ENCODE data around the gene PSME3.

The PSME3 gene, protein sequence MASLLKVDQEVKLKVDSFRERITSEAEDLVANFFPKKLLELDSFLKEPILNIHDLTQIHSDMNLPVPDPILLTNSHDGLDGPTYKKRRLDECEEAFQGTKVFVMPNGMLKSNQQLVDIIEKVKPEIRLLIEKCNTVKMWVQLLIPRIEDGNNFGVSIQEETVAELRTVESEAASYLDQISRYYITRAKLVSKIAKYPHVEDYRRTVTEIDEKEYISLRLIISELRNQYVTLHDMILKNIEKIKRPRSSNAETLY

DNA sequence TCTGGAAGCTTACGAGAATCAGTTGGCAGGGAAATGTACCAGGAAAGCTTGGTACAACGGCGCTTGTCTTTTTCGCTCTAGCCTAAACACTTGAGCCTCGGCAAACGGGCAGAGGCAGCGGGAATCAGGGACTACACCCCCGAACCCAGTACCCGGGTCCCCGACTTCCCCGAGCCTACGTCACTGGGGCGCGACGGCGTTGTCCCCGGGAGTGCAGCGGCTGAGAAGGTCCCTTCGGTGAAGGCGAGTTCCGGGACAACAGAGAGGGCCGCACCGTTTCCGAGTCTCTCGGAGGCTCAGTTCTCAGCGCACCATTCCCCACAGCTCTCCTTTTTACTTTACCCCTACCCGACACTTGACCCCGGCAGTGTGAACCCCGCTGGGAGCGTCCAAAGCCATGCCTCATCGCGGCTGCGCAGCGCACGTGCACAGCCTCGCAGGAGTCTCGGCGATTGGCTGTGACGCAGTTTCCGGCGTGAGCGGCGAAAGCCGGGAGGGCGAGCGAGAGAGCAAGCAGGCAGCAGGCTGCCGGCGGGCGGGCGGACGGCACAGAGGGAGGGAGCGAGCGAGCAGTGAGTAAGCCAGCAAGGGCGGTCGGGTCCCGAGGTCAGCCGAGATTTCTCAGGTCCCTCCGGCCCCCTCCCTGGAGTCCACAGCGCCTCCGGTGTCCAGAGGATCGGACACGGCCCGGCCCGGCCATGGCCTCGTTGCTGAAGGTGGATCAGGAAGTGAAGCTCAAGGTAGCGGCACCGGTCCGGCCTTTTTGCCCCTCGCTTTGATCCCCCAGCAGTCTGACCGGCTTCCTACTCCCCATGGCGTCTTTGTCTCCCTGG is at the start of gene PSME3:
PSME3 (plus strand) TSS at position 464 of the 833 bp plus-strand sequence; CDS start at position 699, 235 bp downstream.
- FAIRE-seq = peak; percentile 34

DNA sequence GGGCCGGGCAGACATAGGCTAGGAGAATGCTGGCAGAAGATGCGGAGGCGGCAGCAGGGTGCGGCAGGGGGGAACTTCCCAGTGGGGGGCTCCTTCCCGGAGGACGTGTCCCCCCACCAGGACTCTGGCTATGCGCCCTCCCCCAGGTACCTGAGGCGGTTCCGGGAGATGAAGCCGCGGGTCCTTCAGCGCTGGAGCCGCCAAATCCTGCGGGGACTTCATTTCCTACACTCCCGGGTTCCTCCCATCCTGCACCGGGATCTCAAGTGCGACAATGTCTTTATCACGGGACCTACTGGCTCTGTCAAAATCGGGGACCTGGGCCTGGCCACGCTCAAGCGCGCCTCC is 49.4 kb upstream of the PSME3 start:
- FAIRE-seq = no peak

DNA sequence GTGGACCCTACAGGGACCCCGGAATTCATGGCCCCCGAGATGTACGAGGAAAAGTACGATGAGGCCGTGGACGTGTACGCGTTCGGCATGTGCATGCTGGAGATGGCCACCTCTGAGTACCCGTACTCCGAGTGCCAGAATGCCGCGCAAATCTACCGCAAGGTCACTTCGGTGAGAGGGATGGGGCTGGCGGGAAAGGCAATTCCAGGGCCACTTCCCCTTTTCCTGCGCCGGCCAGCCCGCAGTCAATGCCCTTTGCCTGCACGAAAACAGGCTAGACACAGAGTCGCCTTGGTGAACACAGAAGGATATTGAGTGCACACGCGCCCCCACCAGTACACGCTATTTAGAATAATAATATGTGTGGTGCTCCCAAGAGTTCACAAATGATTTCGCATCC is 48.8 kb upstream of the PSME3 start:
- no peak for FAIRE-seq

DNA sequence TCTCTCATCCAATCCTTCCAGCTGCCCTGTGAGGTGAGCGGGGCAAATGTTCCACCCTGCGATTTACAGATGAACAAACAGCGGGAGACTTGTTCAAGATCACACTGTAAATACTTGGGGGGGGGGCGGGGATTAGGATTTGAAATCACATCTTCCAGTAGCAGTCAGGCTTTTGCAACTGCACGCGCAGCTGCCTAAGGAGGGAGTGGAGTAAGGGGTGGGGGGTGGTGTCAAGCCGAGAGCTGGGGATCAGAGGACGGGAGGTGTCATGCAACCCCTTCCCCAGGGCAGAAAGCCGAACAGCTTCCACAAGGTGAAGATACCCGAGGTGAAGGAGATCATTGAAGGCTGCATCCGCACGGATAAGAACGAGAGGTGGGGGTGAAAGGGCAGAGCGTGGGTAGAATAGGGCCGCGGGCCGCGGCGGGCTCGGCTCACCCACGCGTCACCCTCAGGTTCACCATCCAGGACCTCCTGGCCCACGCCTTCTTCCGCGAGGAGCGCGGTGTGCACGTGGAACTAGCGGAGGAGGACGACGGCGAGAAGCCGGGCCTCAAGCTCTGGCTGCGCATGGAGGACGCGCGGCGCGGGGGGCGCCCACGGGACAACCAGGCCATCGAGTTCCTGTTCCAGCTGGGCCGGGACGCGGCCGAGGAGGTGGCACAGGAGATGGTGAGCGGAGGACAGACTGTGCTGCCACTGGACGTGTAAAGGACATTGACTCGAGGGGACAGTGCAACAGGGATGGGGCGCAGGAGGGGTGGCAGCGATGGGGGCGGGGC is 48.2 kb upstream of the PSME3 start:
- FAIRE-seq = no peak

DNA sequence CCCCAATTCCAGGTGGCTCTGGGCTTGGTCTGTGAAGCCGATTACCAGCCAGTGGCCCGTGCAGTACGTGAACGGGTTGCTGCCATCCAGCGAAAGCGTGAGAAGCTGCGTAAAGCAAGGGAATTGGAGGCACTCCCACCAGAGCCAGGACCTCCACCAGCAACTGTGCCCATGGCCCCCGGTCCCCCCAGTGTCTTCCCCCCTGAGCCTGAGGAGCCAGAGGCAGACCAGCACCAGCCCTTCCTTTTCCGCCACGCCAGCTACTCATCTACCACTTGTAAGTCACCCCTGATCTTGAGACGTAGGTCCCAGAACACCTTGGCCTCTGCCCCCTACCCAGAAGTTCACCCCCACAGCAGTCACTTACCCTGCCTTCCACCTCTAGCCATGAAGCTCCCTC is 45.9 kb upstream of the PSME3 start:
- no peak for FAIRE-seq

DNA sequence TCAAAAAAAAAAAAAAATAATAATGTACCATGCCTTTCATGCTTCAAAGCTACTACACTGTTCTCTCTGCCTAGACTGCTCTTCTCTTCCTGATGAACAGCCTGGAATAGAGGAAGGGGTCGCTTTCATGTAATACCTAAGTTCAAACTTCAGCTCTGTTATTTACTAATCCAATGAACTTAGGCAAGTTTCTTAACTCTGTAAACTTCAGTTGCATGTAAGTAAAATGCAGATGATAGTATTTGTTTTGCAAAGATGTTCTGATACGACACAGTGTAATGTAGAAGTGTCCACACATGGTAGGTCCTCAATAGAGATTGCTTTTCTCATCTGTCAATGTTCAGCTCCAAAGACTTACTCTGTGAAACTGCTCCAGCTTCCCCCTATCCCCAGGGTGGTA is 41.2 kb upstream of the PSME3 start:
- FAIRE-seq = no peak

DNA sequence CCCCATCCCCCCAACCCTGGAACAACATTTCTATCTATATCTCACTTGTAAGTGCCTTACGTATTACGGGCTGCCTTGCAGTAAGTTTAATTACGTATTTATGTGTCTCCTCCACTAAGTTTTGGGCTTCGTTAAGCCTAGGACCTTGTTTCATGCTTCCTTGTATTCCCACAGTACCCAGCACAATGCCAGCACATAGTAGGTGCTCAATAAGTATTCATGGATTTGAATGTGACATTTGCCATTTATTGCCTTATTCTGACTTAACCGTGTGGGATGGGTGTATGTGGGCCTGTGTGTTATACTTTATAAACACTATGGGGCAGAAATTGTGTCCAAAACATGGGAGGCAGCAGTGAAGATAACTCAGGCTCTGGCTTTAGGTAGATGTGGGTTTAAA is 40.7 kb upstream of the PSME3 start:
- no peak for FAIRE-seq

DNA sequence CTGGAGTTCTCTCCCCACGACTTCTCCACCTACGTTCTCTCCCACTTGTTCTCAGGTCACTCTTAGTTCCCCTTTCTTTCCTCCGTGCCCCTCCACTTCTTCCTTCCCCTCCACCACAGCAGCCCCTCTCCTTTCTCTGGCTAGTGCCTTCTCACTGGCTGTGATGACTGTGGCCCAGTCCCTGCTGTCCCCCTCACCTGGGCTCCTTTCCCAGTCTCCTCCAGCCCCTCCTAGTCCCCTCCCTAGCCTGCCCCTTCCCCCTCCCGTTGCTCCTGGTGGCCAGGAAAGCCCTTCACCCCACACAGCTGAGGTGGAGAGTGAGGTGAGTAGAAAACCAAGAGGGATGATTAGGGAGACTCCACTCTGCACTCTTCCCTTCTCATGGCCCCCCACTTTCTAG is 38.1 kb upstream of the PSME3 start:
- FAIRE-seq = no peak

DNA sequence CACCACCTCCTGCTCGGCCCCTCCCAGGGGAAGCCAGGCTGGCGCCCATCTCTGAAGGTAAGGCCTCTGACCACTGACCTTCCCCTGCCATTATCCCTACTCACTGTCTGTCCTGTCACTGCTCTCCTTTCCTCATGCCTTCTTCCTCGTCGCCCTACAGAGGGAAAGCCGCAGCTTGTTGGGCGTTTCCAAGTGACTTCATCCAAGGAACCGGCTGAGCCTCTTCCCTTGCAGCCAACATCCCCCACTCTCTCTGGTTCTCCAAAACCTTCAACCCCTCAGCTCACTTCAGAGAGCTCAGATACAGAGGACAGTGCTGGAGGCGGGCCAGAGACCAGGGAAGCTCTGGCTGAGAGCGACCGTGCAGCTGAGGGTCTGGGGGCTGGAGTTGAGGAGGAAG is 37.7 kb upstream of the PSME3 start:
- FAIRE-seq = no peak

DNA sequence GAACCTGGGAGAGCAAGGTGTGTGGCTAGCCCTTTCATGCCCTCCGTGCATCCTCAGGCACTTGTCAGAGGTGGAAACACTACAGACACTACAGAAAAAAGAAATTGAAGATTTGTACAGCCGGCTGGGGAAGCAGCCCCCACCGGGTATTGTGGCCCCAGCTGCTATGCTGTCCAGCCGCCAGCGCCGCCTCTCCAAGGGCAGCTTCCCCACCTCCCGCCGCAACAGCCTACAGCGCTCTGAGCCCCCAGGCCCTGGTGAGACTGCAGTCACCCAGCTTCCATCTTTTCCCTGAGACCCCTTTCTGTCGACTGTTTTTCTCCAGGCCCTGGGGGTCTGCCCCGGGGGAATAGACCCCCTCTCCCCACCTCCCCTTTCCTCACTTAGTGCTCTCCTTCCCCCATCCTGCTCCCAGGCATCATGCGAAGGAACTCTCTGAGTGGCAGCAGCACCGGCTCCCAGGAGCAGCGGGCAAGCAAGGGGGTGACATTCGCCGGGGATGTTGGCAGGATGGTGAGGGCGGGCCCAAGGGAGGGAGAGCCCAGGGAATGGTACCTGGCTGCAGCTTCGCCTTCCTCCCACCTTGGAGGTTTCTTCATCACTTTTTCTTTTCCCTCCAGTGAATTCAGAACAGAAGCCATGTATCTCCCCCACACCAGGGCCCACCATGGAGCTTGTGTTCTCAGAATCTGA is 37.0 kb upstream of the PSME3 start:
- FAIRE-seq = no peak

DNA sequence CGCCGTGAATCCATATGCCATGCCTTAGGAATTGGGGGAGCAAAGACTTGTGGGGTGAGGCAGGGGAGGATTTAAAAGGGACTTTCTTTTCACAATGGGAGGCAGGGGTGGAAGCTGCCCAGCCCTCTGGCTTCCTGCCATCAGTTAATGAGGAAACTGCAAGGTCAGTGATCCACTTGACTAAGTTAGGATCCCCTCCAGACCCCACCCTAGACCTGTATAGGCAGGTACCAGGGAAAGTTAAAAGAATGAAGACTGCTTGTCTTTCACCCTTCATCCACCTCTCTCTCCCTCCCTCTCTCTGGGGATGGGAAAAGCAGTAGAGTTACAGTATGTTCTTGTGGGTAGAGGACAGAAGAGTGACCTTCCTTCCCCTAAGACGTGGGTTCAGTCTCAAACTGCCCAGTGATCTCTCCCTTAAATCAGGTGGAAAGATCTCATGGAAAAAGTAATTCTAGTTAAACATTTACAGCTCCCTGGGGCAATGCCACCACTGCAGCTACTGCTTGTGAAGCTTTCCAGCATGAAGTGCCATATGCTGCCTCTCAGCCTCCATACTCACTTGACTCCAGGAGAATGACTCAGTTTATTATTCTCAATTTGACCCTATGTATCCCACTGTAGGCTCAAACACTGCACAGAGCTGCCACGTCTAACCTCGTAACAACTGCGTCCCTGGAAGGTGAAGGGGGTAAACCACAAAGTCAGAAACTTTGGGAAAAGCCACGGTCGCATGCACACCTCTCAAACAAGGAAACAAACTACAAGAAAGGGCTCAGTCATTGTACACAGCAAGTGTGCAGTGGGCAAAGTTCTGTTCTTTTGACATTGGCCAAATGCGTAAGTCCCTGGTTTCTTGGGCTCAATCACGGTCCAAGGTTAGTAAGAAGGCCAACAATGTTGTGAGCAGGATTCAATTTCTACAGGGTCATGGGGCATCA is 35.9 kb upstream of the PSME3 start:
- no peak for FAIRE-seq

DNA sequence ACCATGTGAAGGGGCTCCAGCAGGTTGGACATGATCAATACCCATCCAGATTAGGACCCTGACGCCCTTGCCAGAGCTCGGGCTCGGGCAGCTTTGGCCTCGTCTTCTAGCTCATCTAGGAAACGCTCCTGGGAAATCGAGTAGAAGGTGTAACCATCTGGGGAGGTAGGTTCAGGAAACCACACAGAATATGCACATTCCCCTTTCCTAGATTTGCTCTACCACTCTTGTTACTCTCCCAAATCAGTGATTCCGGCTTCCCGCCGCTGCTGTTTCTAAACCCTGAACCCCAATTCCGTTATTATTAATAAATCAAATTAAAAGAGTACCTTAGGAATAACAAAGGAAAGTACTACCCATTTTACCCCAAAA is 35.2 kb upstream of the PSME3 start:
- no peak for FAIRE-seq

DNA sequence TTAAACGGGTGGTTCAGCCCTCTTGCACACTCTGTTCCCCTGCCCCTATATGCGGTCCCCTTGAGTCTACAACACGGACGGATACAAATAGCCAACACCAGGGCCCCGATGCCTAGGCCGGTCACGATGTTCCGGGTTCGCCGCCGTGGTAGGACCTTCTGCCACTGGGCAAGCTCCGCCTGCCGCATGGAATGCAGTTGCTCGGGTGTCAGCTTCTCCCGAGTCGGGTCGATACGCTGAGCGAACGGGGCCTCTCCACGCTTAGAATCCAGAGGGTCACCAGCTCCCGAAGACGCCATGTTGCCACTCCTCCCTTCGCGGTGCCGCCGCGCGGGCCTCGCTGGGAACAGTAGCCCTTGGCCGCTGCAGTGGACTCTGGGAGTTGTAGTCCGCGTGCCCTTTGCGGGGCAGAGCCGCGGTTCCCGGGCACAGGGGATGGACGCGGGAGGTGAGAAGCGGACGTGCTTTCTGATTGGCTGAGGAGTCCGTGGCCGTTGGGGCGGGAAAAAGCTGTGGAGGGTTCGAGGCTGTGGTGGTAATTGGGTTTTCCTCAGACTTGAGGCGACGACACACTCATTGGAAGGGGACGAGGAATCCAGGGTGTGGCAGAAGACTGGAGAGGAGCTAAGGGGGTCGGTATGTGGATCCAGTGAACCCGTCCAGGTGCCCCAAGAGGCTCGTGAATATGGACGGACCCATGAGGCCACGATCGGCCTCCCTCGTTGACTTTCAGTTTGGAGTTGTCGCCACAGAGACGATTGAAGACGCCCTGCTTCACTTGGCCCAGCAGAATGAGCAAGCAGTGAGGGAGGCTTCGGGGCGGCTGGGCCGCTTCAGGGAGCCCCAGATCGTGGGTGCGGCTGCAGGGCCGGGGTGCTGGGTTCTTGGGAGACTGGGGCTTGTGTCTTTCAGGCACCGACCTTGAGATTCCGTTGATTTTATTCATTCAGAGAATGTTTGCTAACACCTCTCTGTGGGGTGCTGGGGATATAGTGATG is 34.5 kb upstream of the PSME3 start, which contains the start of the genes CNTD1 and COA3:
CNTD1 (plus strand) TSS at position 479 of the 998 bp plus-strand sequence; CDS start at position 686, 207 bp downstream.
COA3 (minus strand) TSS at position 322 of the 998 bp plus-strand sequence; CDS start at position 299, 23 bp downstream.
- peak; percentile 44 for FAIRE-seq

DNA sequence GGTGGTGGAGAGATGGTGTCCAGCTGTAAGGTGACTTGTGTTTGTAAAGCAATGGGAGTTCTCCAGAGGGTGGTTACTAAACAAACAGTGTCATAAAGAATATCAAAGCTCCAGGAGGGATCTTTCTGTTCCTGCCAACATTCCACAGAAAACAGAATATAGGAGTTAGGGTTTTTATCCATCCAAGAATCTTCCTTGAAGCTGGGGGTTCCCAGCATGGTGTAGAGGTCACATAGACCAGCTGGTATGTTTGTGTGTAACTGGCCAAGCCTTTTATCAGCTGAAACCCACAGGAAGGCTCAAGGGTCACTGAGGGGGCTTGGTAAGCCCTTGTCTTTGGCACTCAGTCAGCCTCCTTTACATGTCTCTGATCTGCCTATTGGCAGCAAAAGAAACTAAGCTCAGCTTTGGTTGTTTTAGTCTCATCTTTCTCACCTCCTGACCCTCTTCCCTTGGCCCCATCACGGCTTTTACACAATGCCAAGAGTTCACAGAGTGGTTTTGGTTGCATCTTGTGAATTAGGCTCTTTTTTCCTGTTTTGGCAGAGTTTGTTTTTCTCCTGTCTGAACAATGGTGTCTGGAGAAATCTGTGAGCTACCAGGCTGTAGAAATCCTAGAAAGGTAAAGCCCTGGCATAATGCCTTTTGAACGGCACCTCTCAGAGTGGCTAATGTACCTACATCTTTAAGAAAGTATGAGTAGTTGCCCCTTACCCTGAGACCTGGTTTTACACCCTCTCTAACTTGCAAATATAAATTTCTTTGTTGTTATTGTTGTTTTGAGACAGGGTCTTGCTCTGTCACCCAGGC is 29.9 kb upstream of the PSME3 start:
- FAIRE-seq = no peak

DNA sequence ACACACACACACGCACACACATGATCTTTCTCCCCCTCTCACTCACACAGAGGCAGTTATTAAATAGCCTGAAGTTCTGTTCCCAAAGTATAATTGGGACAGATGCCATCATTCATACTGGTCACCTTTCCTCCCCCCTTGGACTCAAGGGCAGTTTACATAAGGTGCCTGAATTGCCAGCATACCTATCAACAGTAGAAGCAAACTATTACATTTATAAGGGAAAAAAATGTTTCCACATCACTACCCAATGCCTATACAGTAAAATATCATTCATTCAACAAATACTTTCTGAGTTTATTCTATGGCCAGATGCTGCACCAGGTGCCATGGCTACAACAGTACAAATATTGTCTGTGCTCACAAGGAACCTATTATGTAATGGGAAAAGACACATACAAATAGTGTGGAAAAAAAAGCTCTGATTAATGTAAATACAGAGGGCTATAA is 28.3 kb upstream of the PSME3 start:
- FAIRE-seq = no peak

DNA sequence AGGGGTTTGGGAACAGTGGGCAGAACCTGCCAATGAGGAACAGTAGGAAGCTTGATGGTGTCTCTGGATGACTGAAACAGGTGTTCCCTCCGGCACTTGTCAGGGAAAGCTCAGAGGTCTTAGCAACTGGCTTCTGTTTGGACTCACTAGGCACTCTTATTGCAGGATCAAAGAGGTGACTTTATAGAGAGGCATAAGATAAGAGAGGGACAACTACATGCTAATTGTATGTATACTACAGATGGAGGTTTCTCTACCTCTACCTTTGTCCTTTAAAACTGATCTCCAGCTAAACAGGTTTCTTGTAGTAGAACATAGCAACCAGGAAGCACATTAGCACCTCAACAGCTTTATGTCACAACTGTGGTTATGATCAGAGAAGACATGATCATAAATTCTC is 26.9 kb upstream of the PSME3 start:
- no peak for FAIRE-seq

DNA sequence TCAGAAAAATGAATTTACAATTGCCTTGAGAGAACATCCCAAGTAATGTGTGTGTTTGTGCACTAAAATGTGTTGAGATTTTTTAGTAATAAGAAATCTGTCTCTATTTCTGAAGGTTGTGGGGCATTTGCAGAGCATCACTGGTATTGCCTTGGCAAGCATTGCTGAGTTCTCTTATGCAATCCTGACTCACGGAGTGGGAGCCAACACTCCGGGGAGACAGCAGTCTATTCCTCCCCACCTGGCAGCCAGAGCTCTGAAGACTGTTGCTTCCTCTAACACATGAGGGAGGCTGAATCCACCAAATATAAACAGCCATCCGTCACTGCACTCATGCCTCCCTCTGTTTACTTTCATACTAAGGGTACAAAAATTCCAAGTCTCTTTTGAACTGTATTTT is 23.9 kb upstream of the PSME3 start:
- no peak for FAIRE-seq

DNA sequence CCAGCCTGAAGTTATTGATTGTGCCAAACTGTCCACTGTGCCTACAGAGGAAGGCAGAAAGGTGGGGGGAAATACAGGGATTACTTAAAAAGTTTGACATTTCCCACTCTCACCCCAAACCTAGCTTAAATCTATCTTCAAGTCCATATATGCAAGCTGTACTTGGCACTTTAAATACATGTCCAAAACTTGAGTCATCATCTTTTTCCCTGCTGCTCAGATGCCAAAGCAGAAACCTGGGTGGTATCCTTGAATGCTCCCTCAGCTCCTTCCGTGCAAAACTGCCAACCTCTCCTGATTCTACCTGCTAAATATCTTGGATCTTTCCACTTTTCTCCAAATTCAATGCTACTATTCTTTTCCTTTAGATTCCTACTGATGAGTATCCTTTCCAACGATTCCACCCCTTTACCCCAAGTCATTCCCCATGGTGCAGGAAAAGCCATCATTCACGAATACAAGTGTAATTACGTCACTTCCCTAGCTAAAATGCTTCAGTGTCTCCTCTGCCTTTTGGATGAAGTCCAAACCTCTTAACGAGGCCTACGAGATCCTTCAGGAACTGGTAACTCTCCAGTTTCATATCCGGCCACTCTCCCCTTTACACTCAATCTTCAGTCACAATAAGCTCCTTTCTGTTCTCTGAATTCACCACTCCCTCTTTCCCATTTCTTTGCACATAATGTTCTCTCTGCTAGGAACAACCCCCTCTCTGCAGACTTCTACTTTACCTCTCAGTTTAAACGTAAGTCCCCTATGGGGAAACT is 18.4 kb upstream of the PSME3 start:
- no peak for FAIRE-seq

DNA sequence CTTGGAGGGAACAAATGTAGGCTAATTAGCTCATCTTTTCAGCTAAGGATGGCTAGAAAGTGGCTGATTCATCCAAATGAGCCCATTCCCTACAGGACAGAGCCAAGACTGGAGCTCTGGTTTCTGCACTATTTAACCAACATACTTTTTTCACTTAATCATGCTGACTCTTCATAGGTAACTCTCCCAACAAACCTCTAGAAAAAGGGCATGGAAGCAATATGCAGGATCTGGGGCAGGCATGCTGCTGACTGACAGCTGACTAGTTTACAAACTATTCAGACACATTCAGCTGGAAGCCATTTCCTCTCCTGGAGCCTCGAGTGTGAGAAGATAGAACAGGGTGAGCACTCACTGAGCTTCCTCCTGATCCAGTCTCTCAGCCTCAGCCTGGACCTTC is 15.3 kb upstream of the PSME3 start:
- no peak for FAIRE-seq

Data from G401.6 (cell line).